NCI-H1930 (cell line): Measurements from ENCODE around the gene TLR4.
A peak's percentile ranks its signal among the peaks of the same experiment; 100 is the strongest.

Experiments used
- DNase-seq, 2 experiments: peaks; one replicate each; lab custom pipeline; 2025; lab: John Stamatoyannopoulos, UW

The TLR4 gene

GRCh38 chr9:117704024-117704575, at the start of gene TLR4:
TSS of gene TLR4 (plus strand) at chr9:117704403. CDS start at chr9:117704473, 70 bp downstream.
- no peak for DNase-seq

GRCh38 chr9:117656002-117656401, 48.2 kb upstream of the TLR4 start:
- no peak for DNase-seq

- no peak for DNase-seq
Observed at GRCh38 chr9:117662651-117663050, 41.6 kb upstream of the TLR4 start.

- DNase-seq, result no peak
Observed at GRCh38 chr9:117664419-117664818, 39.8 kb upstream of the TLR4 start.

GRCh38 chr9:117665601-117666385, 38.4 kb upstream of the TLR4 start:
- no peak for DNase-seq

- DNase-seq, result no peak
Observed at GRCh38 chr9:117671468-117671867, 32.7 kb upstream of the TLR4 start.

GRCh38 chr9:117672369-117672768, 31.8 kb upstream of the TLR4 start:
- DNase-seq, result no peak

GRCh38 chr9:117677572-117677971, 26.6 kb upstream of the TLR4 start:
- no peak for DNase-seq

- DNase-seq, result no peak
Observed at GRCh38 chr9:117678871-117679270, 25.3 kb upstream of the TLR4 start.

- DNase-seq, result no peak
Observed at GRCh38 chr9:117679416-117679815, 24.8 kb upstream of the TLR4 start.

GRCh38 chr9:117681888-117682287, 22.3 kb upstream of the TLR4 start:
- DNase-seq, result no peak

- no peak for DNase-seq
Observed at GRCh38 chr9:117682955-117683710, 21.1 kb upstream of the TLR4 start.

- no peak for DNase-seq
Observed at GRCh38 chr9:117687532-117687931, 16.7 kb upstream of the TLR4 start.

- no peak for DNase-seq
Observed at GRCh38 chr9:117691367-117691766, 12.8 kb upstream of the TLR4 start.

- no peak for DNase-seq
Observed at GRCh38 chr9:117696154-117696553, 8.0 kb upstream of the TLR4 start.

- no peak for DNase-seq
Observed at GRCh38 chr9:117697046-117697445, 7.2 kb upstream of the TLR4 start.

- DNase-seq, result no peak
Observed at GRCh38 chr9:117703537-117703936, 666 bp upstream of the TLR4 start.

GRCh38 chr9:117704597-117704996, 394 bp downstream of the TLR4 start:
- no peak for DNase-seq

GRCh38 chr9:117705386-117705785, 1.2 kb downstream of the TLR4 start:
- DNase-seq, result no peak

- peak; percentile 91 to 93 for DNase-seq
Observed at GRCh38 chr9:117706421-117707116, 2.4 kb downstream of the TLR4 start.

GRCh38 chr9:117707561-117707960, 3.4 kb downstream of the TLR4 start:
- DNase-seq, result no peak

GRCh38 chr9:117709936-117710335, 5.7 kb downstream of the TLR4 start:
- DNase-seq, result no peak
